ENCODE results near the gene DSTN. TPM values are rescaled to one million over a fixed set of nuclear protein-coding genes. Genes with fewer than 3 reads are reported as not detected.

DSTN gene
- total RNA-seq, 1 donor from 2014 or later: 463 TPM

DNA sequence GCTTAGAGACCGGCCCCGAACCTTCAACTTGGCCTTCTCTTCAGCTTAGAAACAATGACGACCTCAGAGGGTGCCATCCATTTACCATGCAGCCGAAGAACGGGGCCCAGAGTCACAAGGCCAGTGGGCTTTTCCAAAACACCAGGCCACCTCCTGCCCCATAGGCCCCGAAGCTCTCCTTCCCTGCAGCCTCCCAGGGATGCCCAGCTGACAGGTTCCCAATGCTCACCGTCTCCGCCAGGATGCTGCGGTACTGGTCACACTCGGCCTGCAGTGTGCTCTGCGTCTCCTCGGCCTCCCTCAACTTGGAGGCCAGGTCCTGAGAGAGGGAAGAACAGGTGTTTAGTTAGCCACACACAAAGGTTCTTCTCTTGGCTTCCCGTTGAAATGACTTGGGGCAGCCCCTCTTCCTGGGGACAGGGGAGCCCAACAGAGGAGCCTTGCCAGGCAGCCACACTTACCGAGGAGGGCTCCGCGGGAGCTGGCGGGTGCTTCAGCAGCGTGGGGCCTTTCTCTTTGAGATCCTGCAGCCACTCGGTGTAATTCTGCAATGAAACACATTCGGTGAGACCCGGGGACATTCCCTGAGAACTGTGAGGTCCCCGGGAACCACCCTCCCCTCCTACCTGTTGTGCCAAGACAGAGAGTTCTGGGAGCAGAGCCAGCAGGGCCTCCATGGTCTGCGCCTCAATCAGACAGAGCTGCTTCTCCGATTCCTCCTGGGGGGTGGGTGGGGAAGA lies 51.5 kb downstream of the DSTN start:
- Histone ChIP-seq H3K27me3 (no peaks in the 10 kb centered on the region), H3K27ac (no peak overlapping the region), H3K9me3 (no peaks in the 10 kb centered on the region), H3K4me3 (no peak overlapping the region), H3K36me3 (peaks cover 98% of the 10 kb centered on the region), H3K4me1 (no peaks in the 10 kb centered on the region)
- ATAC-seq (no peak), DNase-seq (peak; percentile 32)
- TF ChIP-seq, protein P1, sequence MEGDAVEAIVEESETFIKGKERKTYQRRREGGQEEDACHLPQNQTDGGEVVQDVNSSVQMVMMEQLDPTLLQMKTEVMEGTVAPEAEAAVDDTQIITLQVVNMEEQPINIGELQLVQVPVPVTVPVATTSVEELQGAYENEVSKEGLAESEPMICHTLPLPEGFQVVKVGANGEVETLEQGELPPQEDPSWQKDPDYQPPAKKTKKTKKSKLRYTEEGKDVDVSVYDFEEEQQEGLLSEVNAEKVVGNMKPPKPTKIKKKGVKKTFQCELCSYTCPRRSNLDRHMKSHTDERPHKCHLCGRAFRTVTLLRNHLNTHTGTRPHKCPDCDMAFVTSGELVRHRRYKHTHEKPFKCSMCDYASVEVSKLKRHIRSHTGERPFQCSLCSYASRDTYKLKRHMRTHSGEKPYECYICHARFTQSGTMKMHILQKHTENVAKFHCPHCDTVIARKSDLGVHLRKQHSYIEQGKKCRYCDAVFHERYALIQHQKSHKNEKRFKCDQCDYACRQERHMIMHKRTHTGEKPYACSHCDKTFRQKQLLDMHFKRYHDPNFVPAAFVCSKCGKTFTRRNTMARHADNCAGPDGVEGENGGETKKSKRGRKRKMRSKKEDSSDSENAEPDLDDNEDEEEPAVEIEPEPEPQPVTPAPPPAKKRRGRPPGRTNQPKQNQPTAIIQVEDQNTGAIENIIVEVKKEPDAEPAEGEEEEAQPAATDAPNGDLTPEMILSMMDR (IDR thresholded peaks at IDR 0.05): no peak
- intact Hi-C loops (cut with DNase I): no loop called here

DNA sequence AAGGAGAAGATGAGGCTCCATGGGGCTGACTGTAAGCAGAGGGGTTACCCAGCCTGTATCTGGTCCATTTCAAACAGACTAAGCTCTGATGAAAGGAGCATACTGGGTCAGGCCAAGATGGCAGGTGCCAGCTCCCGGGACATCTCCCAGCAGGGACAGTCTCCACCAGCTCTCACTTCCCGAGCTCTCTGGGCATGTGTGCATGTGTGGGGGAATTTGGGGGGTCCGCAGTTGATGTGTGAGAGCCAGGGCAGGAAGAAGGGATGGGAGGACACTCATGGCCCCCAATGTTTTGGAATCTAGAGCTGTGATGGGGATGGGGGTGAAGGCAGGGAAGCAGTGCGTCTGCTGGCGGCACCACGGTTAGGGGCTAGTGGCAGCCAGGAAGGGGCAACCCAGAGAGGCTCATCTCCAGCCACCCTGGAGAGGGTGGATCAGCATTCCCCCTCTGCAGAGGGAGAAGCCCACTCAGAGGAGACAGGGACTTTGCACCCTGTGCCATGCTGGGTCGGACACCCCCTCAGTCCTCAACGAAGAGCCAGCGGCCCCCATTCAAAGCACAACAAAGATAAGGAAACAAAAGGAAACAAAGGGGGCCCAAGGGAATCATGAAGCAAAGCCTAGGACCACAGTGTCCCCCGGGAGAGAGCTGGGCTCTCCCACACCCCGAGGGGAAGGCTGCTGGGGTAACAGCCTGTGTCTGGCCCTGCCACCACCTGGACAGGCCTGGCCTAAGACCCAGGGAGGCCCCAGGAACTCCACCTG lies 52.4 kb downstream of the DSTN start:
- Histone ChIP-seq H3K27me3 (no peaks in the 10 kb centered on the region), H3K9me3 (no peaks in the 10 kb centered on the region), H3K4me1 (no peaks in the 10 kb centered on the region), H3K36me3 (peaks cover 98% of the 10 kb centered on the region), H3K4me3 (no peak overlapping the region), H3K27ac (no peak overlapping the region)
- TF ChIP-seq, protein P1 (IDR thresholded peaks at IDR 0.05): no peak
- DNase-seq: peak; percentile 37
- ATAC-seq: no peak
- intact Hi-C loops (cut with DNase I): no loop called here

DNA sequence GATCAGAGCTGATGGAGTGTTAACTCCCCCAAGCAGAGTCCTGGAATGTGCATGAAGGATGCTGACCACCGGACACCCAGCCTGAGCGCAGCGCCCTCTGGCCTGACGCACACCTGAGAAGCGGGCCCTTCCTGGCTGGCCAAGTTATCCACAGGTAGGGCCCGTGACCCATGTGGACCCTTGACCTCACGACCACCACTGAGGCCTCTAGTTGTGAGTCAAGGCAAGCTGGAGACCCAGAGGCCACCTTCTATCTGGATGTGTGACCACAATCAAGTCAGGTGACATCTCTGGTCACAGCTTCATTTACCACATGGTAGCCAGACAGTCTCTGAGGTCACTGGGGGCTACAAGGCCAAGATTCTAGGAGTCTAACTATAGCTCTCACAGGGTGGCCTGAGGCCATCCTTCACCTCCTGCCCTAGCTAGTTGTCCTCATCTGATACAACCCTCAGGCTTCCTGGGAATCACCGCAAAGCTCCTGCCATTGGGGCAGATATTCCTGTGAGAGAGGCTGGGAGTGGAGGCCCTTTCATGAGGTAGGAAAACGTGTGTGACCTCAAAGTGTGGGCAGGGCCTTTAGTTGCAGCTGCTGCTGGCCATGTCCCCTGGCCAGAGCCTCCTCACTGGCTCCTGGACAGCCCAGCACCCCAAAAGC lies 53.1 kb downstream of the DSTN start:
- no peaks in the 10 kb centered on the region for H3K4me1 ChIP-seq
- no peaks in the 10 kb centered on the region for H3K27me3 ChIP-seq
- TF ChIP-seq, protein P1 (IDR thresholded peaks at IDR 0.05): no peak
- ATAC-seq (no peak), DNase-seq (peak; percentile 31)
- no peaks in the 10 kb centered on the region for H3K9me3 ChIP-seq
- peaks cover 98% of the 10 kb centered on the region for H3K36me3 ChIP-seq
- intact Hi-C loops (cut with DNase I): no loop called here
- no peak overlapping the region for H3K27ac ChIP-seq
- H3K4me3 ChIP-seq: no peak overlapping the region

DNA sequence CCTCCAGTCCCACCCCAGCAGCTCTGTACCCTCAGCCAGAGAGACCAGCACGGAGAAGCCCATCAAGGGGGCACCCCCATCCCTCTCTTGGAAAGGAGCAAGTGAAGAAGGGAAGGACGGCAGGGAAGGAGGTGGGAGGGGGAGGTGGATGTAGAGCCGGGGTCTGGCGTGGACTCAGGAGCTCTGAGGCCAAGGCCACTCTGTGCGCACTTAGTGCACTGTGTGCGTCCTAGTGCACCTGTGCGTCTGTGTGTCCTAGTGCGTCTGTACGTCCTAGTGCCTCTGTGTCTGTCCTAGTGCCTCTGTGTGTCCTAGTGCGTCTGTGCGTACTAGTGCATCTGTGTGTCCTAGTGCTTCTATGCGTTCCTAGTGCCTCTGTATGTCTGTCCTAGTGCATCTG lies 54.2 kb downstream of the DSTN start:
- no peaks in the 10 kb centered on the region for H3K27me3 ChIP-seq
- H3K4me1 ChIP-seq: no peaks in the 10 kb centered on the region
- TF ChIP-seq, protein P1 (IDR thresholded peaks at IDR 0.05): no peak
- peaks cover 97% of the 10 kb centered on the region for H3K36me3 ChIP-seq
- H3K4me3 ChIP-seq: no peak overlapping the region
- intact Hi-C loops (cut with DNase I): no loop called here
- H3K27ac ChIP-seq: no peak overlapping the region
- peak; percentile 46 for DNase-seq
- no peak for ATAC-seq
- no peaks in the 10 kb centered on the region for H3K9me3 ChIP-seq

DNA sequence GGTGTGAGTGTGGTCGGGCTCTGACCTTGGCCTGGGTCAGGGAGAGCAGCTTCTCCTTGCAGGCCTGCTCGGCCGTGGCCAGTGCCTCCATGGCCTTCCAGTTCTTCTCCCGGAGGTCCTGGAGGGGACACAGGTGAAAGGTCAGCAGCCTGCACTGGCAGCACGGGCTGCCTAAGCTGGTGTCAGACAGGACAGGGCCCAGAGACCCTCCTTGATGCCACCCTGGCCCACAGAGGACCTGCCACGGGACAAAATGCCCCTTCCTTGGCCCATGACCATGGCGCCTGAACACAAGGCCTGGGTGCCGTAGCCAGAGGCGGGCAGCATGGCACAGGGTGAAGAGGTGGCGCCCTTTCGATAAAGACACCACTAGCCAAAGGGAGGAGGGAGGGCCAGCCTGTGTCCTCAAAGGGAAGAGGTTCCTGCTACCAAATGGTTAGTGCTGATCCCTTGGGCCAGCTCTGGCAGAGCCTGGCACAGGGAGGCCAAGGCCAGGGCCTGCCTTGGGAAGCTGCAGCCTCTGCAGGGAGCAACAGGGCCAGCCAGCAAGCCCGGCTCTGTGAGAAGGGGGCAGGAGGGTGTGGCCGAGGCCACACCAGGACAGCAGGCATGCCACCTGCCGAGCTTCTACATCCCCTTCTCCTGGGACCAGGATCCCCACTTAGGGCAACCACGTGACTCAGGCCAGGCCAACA lies 54.8 kb downstream of the DSTN start:
- H3K27ac ChIP-seq: no peak overlapping the region

More for the DNA sequence above, 54.8 kb downstream of the DSTN start:
- intact Hi-C loops (cut with DNase I): no loop called here
- Histone ChIP-seq H3K36me3 (peaks cover 97% of the 10 kb centered on the region), H3K27me3 (no peaks in the 10 kb centered on the region), H3K9me3 (no peaks in the 10 kb centered on the region), H3K4me3 (no peak overlapping the region), H3K4me1 (no peaks in the 10 kb centered on the region)
- ATAC-seq (no peak), DNase-seq (peak; percentile 50)
- TF ChIP-seq, protein P1 (IDR thresholded peaks at IDR 0.05): no peak

Measured in upper lobe of right lung (tissue), 1 donor.